A673 (cell line): ENCODE measurements around the gene PRRG4.

ENCODE experiments used
- CTCF ChIP-seq: fragments of 300-800, 200-600 bp; sonication (generic); conservative IDR thresholded peaks from 2 replicates; pipeline ENCODE4 v1.5.1; 2017; ENCODE audit warnings: low read depth, mild to moderate bottlenecking, antibody characterized with exemption, low read length, moderate library complexity, mixed read lengths
- EZH2 ChIP-seq: fragments of 200-600 bp; sonication (generic); IDR thresholded peaks from 2 replicates; pipeline ENCODE4 v1.6.1; 2017; ENCODE audit warnings: borderline replicate concordance, low read depth, mild to moderate bottlenecking, mixed read lengths, antibody characterized with exemption, low read length; ENCODE audit not compliant: poor library complexity, severe bottlenecking

DNA sequence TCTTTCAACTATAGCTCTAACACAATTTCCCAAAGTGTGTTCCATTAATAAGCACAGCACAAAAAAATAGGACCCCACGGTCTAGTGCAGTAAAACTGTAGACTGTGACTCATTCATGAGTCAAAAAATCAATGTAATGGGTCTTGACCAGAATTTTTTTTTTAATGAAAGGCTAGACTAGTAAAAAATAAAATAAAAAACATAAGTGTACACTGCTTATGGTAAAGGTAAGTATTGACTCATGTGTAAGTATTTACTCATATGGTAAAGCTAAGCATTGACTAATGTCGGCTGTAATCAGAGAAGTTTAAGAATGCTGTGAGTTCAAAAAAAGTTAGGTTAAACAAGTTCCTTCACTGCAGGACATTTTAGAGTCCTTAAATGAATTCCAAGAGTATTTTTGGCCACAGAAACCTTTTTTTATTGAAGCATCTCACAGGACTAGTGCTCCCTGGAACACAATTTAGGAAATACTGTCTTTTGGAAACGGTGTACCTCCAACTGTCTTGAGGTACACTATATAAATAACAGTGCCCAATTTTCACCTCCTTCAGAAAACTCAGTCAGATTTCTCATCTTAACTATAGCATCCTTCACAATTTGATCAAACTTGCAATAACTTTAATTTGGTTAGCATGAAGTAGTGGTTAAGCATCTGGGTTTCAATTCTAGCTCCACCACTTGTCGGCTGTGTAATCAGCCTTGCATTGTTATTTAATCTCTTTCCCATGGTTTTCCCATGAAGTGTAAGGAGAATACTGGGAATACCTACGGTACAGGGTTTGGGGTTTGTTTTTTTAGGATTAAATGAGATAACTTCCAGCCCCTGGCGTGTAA lies 37.4 kb upstream of the PRRG4 start:
- TF ChIP-seq CTCF (no peak), EZH2 (peak; percentile 70)
